Neural cell (in vitro differentiated cells): ENCODE data around the gene NGDN. TPM values are rescaled to one million over a fixed set of nuclear protein-coding genes. Genes with fewer than 3 reads are reported as not detected.

Source experiments
- H2AFZ ChIP-seq: fragments of 200-600, 300-800 bp; sonication (generic), shearing (Covaris generic); 2 replicates; pipeline ENCODE4 v1.6.0; 2014; ENCODE audit warnings: low read depth, mild to moderate bottlenecking, antibody characterized with exemption, low read length, moderate library complexity
- H3F3A ChIP-seq: fragments of 200-600 bp; shearing (Covaris generic); 2 replicates; pipeline ENCODE4 v1.6.1; 2016; ENCODE audit warnings: mild to moderate bottlenecking, moderate library complexity, mixed read lengths, antibody characterized with exemption, low read length; ENCODE audit not compliant: insufficient read depth, poor library complexity, severe bottlenecking
- H3K27ac ChIP-seq: fragments of 200-600, 300-800 bp; sonication (generic), shearing (Covaris generic); 2 replicates; pipeline ENCODE4 v1.5.1; 2014; ENCODE audit warnings: mild to moderate bottlenecking, low read length, moderate library complexity
- H3K27me3 ChIP-seq: fragments of 300-800, 200-600 bp; sonication (generic), shearing (Covaris generic); 2 replicates; pipeline ENCODE4 v1.6.0; 2014; ENCODE audit warnings: mild to moderate bottlenecking, low read depth, low read length, moderate library complexity; ENCODE audit not compliant: insufficient read depth
- H3K36me3 ChIP-seq: fragments of 300-800, 200-600 bp; sonication (generic), shearing (Covaris generic); 2 replicates; pipeline ENCODE4 v1.5.1; 2014; ENCODE audit warnings: mild to moderate bottlenecking, antibody characterized with exemption, low read length, moderate library complexity; ENCODE audit not compliant: insufficient read depth
- H3K4me2 ChIP-seq: fragments of 300-800, 200-600 bp; sonication (generic), shearing (Covaris generic); 2 replicates; pipeline ENCODE4 v1.6.0; 2014; ENCODE audit warnings: mild to moderate bottlenecking, low read length
- H3K4me3 ChIP-seq: fragments of 300-800, 200-600 bp; sonication (generic), shearing (Covaris generic); 2 replicates; pipeline ENCODE4 v1.5.1; 2014; ENCODE audit warnings: mild to moderate bottlenecking, low read length, moderate library complexity
- H3K79me2 ChIP-seq: fragments of 200-600 bp; shearing (Covaris generic); replicated peaks from 2 replicates; pipeline ENCODE4 v1.6.0; 2014; ENCODE audit warnings: mild to moderate bottlenecking, low read length, moderate library complexity; ENCODE audit not compliant: insufficient read depth
- H3K9ac ChIP-seq: fragments of 300-800, 200-600 bp; sonication (generic), shearing (Covaris generic); 2 replicates; pipeline ENCODE4 v1.6.1; 2016; ENCODE audit warnings: mild to moderate bottlenecking, low read length, mixed read lengths
- H3K9me2 ChIP-seq: fragments of 200-600 bp; shearing (Covaris generic); 2 replicates; pipeline ENCODE4 v1.6.1; 2016; ENCODE audit warnings: mild to moderate bottlenecking, low read length, mixed read lengths; ENCODE audit not compliant: insufficient read depth
- H3K9me3 ChIP-seq: fragments of 200-600, 300-800 bp; sonication (generic), shearing (Covaris generic); 2 replicates; pipeline ENCODE4 v1.6.1; 2016; ENCODE audit warnings: mild to moderate bottlenecking, mixed run types, low read length, moderate library complexity, mixed read lengths
- H4K20me1 ChIP-seq: fragments of 200-600 bp; shearing (Covaris generic); 2 replicates; pipeline ENCODE4 v1.6.1; 2016; ENCODE audit warnings: mild to moderate bottlenecking, mixed run types; ENCODE audit not compliant: insufficient read depth
- EP300 ChIP-seq: fragments of 450-650 bp; conservative IDR thresholded peaks from 2 replicates; pipeline ENCODE4 v1.6.1; 2014; ENCODE audit warnings: antibody characterized with exemption, mild to moderate bottlenecking, moderate library complexity; ENCODE audit not compliant: poor library complexity, severe bottlenecking
- EZH2 ChIP-seq: fragments of 200-600, 300-800 bp; shearing (Covaris generic), sonication (generic); IDR thresholded peaks from 2 replicates; pipeline ENCODE4 v1.6.1; 2014; ENCODE audit warnings: antibody characterized with exemption, low read length, borderline replicate concordance, mild to moderate bottlenecking; ENCODE audit not compliant: insufficient read depth, poor library complexity, severe bottlenecking
- MXI1 ChIP-seq: fragments of 450-650 bp; conservative IDR thresholded peaks from 2 replicates; pipeline ENCODE4 v1.6.1; 2014; ENCODE audit warnings: antibody characterized with exemption, mild to moderate bottlenecking; ENCODE audit not compliant: poor library complexity, severe bottlenecking
- POLR2AphosphoS5 ChIP-seq: IDR thresholded peaks from 2 replicates; pipeline ENCODE4 v1.6.1; 2012
- RAD21 ChIP-seq: fragments of 450-650 bp; conservative IDR thresholded peaks from 2 replicates; pipeline ENCODE4 v1.6.1; 2014; ENCODE audit warnings: antibody characterized with exemption, mild to moderate bottlenecking, moderate library complexity
- REST ChIP-seq: IDR thresholded peaks from 2 replicates; pipeline ENCODE4 v1.6.1; 2012; ENCODE audit warnings: borderline replicate concordance
- SMC3 ChIP-seq: fragments of 450-650 bp; conservative IDR thresholded peaks from 2 replicates; pipeline ENCODE4 v1.6.1; 2014; ENCODE audit warnings: antibody characterized with exemption, mild to moderate bottlenecking, moderate library complexity; ENCODE audit not compliant: poor library complexity
- TAF1 ChIP-seq: IDR thresholded peaks from 2 replicates; pipeline ENCODE4 v1.6.1; 2012; ENCODE audit warnings: low read depth
- polyA minus RNA-seq: library from RNA; depleted of rRNA, polyadenylated mRNA; stranded (reverse); fragments of >200 nt; gene quantifications from 2 replicates; pipeline ENCODE4 v1.2.3, GENCODE V29; 2014
- polyA plus RNA-seq: library from polyadenylated mRNA; depleted of rRNA; stranded (reverse); fragments of >200 nt; gene quantifications from 2 replicates; pipeline ENCODE4 v1.2.3, GENCODE V29; 2014
- TF ChIP-seq, protein P1 (sequence below): fragments of 450-650 bp; IDR thresholded peaks from 2 replicates; pipeline ENCODE4 v1.5.1; 2014; ENCODE audit warnings: antibody characterized with exemption, mild to moderate bottlenecking, moderate library complexity; ENCODE audit not compliant: poor library complexity, severe bottlenecking

The NGDN gene
- polyA plus RNA-seq (123 and 137 TPM in 2 replicates), polyA minus RNA-seq (65.2 and 72.1 TPM in 2 replicates)

GRCh38 chr14:23469127-23469905, at the start of gene NGDN:
TSS of gene NGDN (plus strand) at chr14:23469703. CDS start at chr14:23469716, 13 bp downstream.
- H3K9me3 ChIP-seq, result no peaks in the 10 kb centered on the region
- H2AFZ ChIP-seq, result peak within 1 kb of the TSS; percentile 56
- H3K9me2 ChIP-seq, result no peaks in the 10 kb centered on the region
- H3K36me3 ChIP-seq, result no peaks in the 10 kb centered on the region
- no peaks in the 10 kb centered on the region for H3K27me3 ChIP-seq
- peak; percentile 53 for TF ChIP-seq EP300
- peak; percentile 99 for TF ChIP-seq SMC3
- peak; percentile 85 for TF ChIP-seq MXI1
- TF ChIP-seq EZH2, result no peak
- TF ChIP-seq, protein P1, sequence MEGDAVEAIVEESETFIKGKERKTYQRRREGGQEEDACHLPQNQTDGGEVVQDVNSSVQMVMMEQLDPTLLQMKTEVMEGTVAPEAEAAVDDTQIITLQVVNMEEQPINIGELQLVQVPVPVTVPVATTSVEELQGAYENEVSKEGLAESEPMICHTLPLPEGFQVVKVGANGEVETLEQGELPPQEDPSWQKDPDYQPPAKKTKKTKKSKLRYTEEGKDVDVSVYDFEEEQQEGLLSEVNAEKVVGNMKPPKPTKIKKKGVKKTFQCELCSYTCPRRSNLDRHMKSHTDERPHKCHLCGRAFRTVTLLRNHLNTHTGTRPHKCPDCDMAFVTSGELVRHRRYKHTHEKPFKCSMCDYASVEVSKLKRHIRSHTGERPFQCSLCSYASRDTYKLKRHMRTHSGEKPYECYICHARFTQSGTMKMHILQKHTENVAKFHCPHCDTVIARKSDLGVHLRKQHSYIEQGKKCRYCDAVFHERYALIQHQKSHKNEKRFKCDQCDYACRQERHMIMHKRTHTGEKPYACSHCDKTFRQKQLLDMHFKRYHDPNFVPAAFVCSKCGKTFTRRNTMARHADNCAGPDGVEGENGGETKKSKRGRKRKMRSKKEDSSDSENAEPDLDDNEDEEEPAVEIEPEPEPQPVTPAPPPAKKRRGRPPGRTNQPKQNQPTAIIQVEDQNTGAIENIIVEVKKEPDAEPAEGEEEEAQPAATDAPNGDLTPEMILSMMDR, result peak; percentile 100
- TF ChIP-seq REST, result peak; percentile 50
- TF ChIP-seq POLR2AphosphoS5, result peak; percentile 97
- peak; percentile 98 for TF ChIP-seq RAD21
- peak; percentile 41 for TF ChIP-seq TAF1
- peaks cover 18% of the 10 kb centered on the region for H3K79me2 ChIP-seq
- H4K20me1 ChIP-seq, result no peaks in the 10 kb centered on the region
- H3K9ac ChIP-seq, result peak within 1 kb of the TSS; percentile 83
- H3K4me3 ChIP-seq, result peak within 1 kb of the TSS; percentile 69
- peak within 1 kb of the TSS; percentile 57 for H3K4me2 ChIP-seq
- peaks cover 5% of the 10 kb centered on the region for H3F3A ChIP-seq
- peak within 1 kb of the TSS; percentile 82 for H3K27ac ChIP-seq

DNA sequence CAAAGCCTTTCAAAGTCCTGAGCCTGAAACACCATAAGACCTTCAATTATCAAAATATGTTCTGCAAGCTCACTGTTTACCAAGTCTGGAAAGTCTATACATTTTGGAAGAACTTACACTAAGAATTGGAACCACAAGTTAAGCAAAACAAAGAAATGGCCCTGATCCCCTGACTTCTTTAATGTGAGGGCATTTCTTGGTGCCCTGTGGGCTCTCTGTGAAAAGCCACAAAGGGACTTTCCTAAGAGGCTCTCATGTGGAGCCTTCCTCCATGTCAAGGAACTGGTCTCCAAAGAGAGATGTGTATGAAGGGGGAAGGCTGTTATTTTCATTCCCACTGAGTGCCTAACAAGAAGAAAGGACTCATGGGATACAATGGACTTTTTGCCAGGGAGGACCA, 47.9 kb upstream of the NGDN start:
- Histone ChIP-seq H3K9ac (no peak overlapping the region), H3F3A (no peaks in the 10 kb centered on the region), H3K9me3 (no peaks in the 10 kb centered on the region), H3K27ac (no peak overlapping the region), H2AFZ (no peak overlapping the region), H3K27me3 (no peaks in the 10 kb centered on the region), H3K9me2 (no peaks in the 10 kb centered on the region), H3K4me3 (no peak overlapping the region), H3K36me3 (no peaks in the 10 kb centered on the region), H4K20me1 (no peaks in the 10 kb centered on the region), H3K4me2 (no peak overlapping the region), H3K79me2 (no peaks in the 10 kb centered on the region)
- TF ChIP-seq POLR2AphosphoS5 (no peak), EZH2 (no peak), TAF1 (no peak), EP300 (no peak), SMC3 (no peak), MXI1 (no peak), REST (no peak), RAD21 (no peak)
- TF ChIP-seq, protein P1, result no peak
